ENCODE results near the gene CLIP4. TPM values are rescaled to one million over a fixed set of nuclear protein-coding genes. Genes with fewer than 3 reads are reported as not detected.
A peak's percentile ranks its signal among the peaks of the same experiment; 100 is the strongest.

CLIP4 gene
- total RNA-seq, 1 experiment from 2014 or later, result 24.3 TPM

- H3K9me3 ChIP-seq, result no peaks in the 10 kb centered on the region
- H3K36me3 ChIP-seq, result no peaks in the 10 kb centered on the region
- no peaks in the 10 kb centered on the region for H3K27me3 ChIP-seq
- no peak overlapping the region for H3K4me3 ChIP-seq
- no peak for DNase-seq
Observed at GRCh38 chr2:29218550-29219125, 103.4 kb downstream of the CLIP4 start.

- Histone ChIP-seq H3K4me3 (no peak overlapping the region), H3K27me3 (no peaks in the 10 kb centered on the region), H3K9me3 (no peaks in the 10 kb centered on the region), H3K36me3 (no peaks in the 10 kb centered on the region)
- DNase-seq, result no peak
Observed at GRCh38 chr2:29219374-29219773, 104.2 kb downstream of the CLIP4 start.

DNA sequence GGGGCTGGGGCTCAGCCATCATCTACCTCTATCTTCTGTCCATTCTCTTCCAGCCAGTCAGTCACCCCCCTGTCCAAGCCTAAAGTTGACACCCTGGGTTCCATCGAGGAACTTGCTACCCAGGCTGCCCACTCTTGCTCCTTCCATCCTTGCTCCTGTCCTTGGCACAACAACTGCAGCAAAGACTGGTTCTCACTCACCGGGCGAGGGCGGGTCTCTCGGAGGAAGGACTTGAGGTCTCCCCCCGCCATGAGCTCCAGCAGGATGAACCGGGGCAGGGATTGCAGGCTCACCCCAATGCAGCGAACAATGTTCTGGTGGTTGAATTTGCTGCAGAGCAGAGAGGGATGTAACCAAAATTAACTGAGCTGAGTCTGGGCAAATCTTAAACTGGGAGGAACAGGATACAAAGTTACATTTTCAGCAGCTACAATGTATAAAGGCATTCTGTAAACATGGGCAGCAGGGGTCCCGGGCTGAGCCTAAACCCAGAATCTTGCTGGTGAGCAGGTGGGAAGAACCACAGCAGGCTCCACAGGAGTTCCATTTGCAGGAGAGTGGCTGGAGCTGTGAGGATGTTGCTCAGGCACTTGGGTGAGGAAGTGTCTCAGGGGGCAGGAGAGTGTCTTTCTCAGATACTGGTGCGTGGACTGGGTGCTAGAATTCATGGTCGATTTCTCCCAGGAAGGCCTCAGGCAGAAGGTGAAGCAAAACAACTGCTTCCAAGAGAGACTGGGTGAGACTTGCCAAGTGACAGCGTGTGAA, 105.5 kb downstream of the CLIP4 start:
- H3K27me3 ChIP-seq, result no peaks in the 10 kb centered on the region
- H3K36me3 ChIP-seq, result no peaks in the 10 kb centered on the region
- no peak for DNase-seq
- H3K9me3 ChIP-seq, result no peaks in the 10 kb centered on the region
- H3K4me3 ChIP-seq, result no peak overlapping the region

DNA sequence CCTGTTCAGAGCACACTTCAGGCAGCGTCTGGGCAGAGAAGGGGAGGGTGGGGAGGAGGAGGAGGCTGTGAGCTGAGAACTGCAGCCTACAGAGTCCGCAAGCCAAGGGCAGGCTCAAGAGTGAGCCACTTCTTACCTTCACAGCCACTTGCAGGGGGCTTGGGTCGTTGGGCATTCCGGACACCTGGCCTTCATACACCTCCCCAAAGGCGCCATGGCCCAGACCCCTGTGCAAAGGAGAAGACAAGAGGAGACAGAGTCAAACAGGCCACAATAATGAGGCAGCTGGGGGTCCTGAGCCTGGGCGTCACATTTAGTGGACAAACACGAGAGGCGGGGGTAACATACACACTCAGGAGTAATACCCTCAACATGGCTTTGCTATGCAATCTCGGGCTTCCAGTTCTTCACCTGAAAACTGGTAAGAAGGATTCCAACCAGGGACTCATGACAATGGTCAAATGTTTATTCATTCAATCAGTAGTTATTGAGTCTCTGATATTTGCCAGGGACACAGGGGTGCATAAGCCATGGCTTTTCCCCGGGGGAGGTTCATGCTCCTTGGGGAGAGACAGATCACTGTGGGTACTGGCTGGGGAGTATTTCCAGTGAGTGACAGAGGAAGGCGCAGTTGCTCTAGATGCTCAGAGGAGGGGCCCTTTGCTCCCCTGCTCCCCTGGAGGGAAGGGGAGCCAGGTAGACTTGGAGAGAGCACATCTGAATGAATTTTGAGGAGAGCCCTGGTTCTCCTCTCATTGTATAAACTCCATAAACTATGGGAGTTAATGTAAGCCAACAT, 107.4 kb downstream of the CLIP4 start:
- Histone ChIP-seq H3K4me3 (no peak overlapping the region), H3K36me3 (no peaks in the 10 kb centered on the region), H3K27me3 (no peaks in the 10 kb centered on the region), H3K9me3 (no peaks in the 10 kb centered on the region)
- DNase-seq, result no peak

GRCh38 chr2:29223257-29223656, 108.0 kb downstream of the CLIP4 start:
- H3K36me3 ChIP-seq, result no peaks in the 10 kb centered on the region
- no peaks in the 10 kb centered on the region for H3K27me3 ChIP-seq
- no peaks in the 10 kb centered on the region for H3K9me3 ChIP-seq
- H3K4me3 ChIP-seq, result no peak overlapping the region
- no peak for DNase-seq

- Histone ChIP-seq H3K9me3 (no peaks in the 10 kb centered on the region), H3K27me3 (no peaks in the 10 kb centered on the region), H3K4me3 (no peak overlapping the region), H3K36me3 (no peaks in the 10 kb centered on the region)
- peak; percentile 56 for DNase-seq
Observed at GRCh38 chr2:29223851-29224692, 108.9 kb downstream of the CLIP4 start.

- no peak for DNase-seq
- Histone ChIP-seq H3K36me3 (no peaks in the 10 kb centered on the region), H3K9me3 (no peaks in the 10 kb centered on the region), H3K27me3 (no peaks in the 10 kb centered on the region), H3K4me3 (no peak overlapping the region)
Observed at GRCh38 chr2:29224693-29225551, 109.7 kb downstream of the CLIP4 start.

- Histone ChIP-seq H3K27me3 (no peaks in the 10 kb centered on the region), H3K36me3 (no peaks in the 10 kb centered on the region), H3K9me3 (no peaks in the 10 kb centered on the region), H3K4me3 (no peak overlapping the region)
- no peak for DNase-seq
Observed at GRCh38 chr2:29225814-29226213, 110.6 kb downstream of the CLIP4 start.

- DNase-seq, result no peak
- H3K9me3 ChIP-seq, result no peaks in the 10 kb centered on the region
- H3K27me3 ChIP-seq, result no peaks in the 10 kb centered on the region
- no peaks in the 10 kb centered on the region for H3K36me3 ChIP-seq
- H3K4me3 ChIP-seq, result no peak overlapping the region
Observed at GRCh38 chr2:29226375-29226774, 111.2 kb downstream of the CLIP4 start.

DNA sequence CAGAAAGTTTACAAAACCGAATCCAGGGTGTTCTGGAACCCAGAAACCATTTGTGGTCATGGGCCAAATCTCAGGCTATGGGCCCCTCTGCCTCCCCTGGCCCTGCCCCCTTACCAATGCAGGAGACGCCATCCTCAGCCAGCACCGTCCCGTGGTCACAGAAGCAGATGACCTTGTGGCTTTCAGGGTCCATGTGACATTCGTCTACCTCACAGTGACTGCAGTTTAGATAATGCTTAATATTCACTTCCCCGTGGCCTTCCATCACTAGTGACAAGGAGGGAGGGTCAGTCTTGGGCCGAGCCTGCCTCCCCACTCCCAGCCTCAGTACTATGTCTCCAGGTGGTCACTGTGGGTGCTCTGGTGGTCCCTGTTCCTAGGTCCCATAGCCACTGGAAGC, 111.6 kb downstream of the CLIP4 start:
- Histone ChIP-seq H3K27me3 (no peaks in the 10 kb centered on the region), H3K4me3 (no peak overlapping the region), H3K36me3 (no peaks in the 10 kb centered on the region), H3K9me3 (no peaks in the 10 kb centered on the region)
- DNase-seq, result no peak

DNA sequence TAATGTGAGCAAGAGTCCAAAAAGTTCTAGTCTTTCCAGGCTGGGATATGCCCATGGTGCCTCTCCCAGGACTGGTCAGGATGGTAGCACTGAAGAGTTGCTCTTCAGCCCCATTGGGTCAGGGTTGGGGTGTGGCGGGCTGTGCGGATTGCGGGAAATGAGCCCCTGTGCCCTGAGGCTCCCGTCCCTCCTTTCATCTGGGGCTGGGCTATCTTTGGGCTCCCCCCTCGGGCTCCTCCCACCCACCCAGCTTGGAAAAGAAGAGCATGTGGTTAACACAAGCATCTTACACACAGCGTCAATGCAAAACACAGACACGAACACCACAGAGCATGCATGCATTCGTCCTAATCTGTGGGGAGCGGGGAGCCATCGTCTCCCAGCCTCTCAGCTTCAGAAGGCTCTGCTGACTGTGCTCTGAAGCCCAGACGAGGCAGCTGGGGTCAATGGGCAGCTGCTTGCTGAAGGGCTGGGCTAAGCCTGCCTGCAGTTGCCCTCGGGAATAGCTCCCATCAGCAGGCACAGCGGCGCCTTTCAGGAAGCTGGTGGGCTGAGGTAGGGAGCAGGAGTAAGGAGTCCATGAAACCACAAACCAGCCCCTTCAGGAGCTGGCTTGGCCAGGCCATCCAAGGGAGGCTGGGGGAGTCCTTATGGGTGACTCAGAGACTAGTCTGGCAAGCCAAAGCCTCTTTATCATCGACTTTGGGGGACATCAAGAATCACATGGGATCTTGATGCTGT, 112.9 kb downstream of the CLIP4 start:
- Histone ChIP-seq H3K27me3 (no peaks in the 10 kb centered on the region), H3K4me3 (no peak overlapping the region), H3K9me3 (no peaks in the 10 kb centered on the region), H3K36me3 (no peaks in the 10 kb centered on the region)
- DNase-seq, result peak; percentile 40

DNA sequence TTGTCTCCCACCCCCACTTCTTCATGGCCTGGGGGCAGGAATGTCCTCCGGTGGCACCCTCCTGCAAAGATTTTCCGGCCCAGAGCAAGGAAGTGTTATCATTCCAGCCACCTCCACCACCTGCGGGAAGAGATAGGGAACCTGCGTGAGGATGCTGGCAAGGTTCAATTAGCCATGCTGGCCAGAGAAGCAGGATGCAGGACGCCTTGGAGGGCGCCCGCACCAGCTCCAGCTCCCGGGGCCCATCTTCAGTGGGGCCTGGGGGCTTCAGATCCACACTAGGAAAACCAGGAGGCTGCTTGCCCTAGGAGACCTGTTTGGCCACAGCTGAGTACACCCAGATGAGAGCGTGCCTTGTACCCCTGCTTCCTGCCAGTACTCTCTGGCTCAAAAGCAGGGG, 113.7 kb downstream of the CLIP4 start:
- H3K9me3 ChIP-seq, result no peaks in the 10 kb centered on the region
- DNase-seq, result no peak
- no peaks in the 10 kb centered on the region for H3K36me3 ChIP-seq
- no peak overlapping the region for H3K4me3 ChIP-seq
- no peaks in the 10 kb centered on the region for H3K27me3 ChIP-seq

DNA sequence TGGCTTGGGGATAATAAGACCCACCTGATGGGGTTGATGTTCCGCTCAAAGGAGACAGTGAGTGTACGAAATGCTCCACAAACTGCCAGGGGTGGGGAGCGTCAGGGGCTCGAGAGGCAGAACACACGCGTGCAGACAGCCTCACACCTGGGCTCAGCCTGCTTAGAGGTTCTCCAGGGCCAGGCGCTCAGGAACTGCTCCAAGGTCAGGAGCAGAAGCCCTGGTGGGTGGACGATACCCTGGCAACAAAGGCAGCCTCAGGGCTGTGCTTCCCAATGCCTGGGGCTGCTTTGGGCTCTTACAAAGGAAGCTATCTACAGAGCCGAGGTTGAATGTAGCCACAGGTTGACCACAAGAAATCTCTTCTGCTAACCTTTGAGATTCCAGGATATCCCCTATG, 114.4 kb downstream of the CLIP4 start:
- no peak for DNase-seq
- H3K9me3 ChIP-seq, result no peaks in the 10 kb centered on the region
- no peak overlapping the region for H3K4me3 ChIP-seq
- H3K27me3 ChIP-seq, result no peaks in the 10 kb centered on the region
- no peaks in the 10 kb centered on the region for H3K36me3 ChIP-seq

DNA sequence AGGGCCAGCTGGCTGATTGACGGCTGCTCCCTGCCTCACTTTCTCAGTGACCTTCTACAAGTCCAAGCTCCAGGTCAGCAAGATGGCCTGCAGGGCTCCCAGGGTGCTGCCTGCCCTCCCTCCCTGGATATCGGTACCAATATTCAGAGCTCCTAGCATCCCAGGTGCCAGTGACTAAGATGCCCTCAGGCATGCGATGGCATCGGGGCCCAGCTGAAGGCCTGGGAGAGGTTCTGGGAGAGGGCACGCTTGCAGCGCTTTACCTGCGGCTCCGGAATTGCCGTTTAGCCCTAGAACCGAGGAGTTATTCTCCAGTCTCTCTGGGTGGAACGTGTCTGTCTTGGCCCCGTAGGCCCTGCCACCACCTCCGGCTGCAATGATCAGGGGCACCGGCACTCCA, 116.8 kb downstream of the CLIP4 start:
- no peaks in the 10 kb centered on the region for H3K9me3 ChIP-seq
- H3K27me3 ChIP-seq, result no peaks in the 10 kb centered on the region
- H3K36me3 ChIP-seq, result no peaks in the 10 kb centered on the region
- no peak for DNase-seq
- no peak overlapping the region for H3K4me3 ChIP-seq

- DNase-seq, result no peak
- H3K36me3 ChIP-seq, result no peaks in the 10 kb centered on the region
- H3K27me3 ChIP-seq, result no peaks in the 10 kb centered on the region
- no peaks in the 10 kb centered on the region for H3K9me3 ChIP-seq
- H3K4me3 ChIP-seq, result no peak overlapping the region
Observed at GRCh38 chr2:29233428-29233827, 118.2 kb downstream of the CLIP4 start.
